K562 (cell line): ENCODE data around the gene PDHX. TPM values are rescaled to one million over a fixed set of nuclear protein-coding genes. Genes with fewer than 3 reads are reported as not detected.

Source experiments
- ATAC-seq: fragments of 200-7000 bp; cut with Tn5 transposase; 3 replicates; pipeline ENCODE4 v1.9.1; 2020; ENCODE audit warnings: moderate library complexity
- BruUV-seq: library from RNA; stranded (reverse); fragments of 400-500 nt; replicated peaks from 2 replicates; lab custom pipeline; 2021; lab: Mats Ljungman, UMichigan
- CTCF ChIA-PET: fragments of 300-600 bp; formaldehyde crosslinking; extraction: SDS; loops from one replicate; lab custom pipeline; 2021; ENCODE audit warnings: low intra/inter-chr PET ratio; lab: Yijun Ruan, JAX
- POLR2A ChIA-PET: fragments of 300-600, 350-650 bp; sonication (Branson Sonifier 250); formaldehyde crosslinking; extraction: SDS; loops from one replicate; lab custom pipeline; 2021; ENCODE audit warnings: antibody characterized with exemption, inconsistent platforms; lab: Yijun Ruan, JAX
- DNase-seq, 4 experiments: peaks; one replicate each; pipeline versions ENCODE4 v3.0.0 to v3.0.0-alpha.2; 2011 to 2018; ENCODE audit warnings: low spot score in 3 of 4, mixed read lengths in 3 of 4; ENCODE audit errors: extremely low read depth in 1 of 4
- FAIRE-seq: peaks from 2 replicates; lab custom pipeline; 2011; peaks lifted over from hg19 to GRCh38; lab: Jason Lieb, UNC
- H2AFZ ChIP-seq: 2 replicates; pipeline ENCODE4 v1.6.0; 2011; ENCODE audit warnings: low read depth, low read length, control low read depth, inconsistent platforms
- H3K27ac ChIP-seq: fragments of 200-600 bp; 3 replicates; pipeline ENCODE4 v1.8.0; 2011; ENCODE audit warnings: low read depth, mild to moderate bottlenecking, control low read depth, inconsistent platforms, low read length, moderate library complexity, mixed read lengths; ENCODE audit errors: extremely low read depth
- H3K27me3 ChIP-seq, 2 experiments: fragments of 300-600 bp in 1 of 2; 2 replicates in 1 of 2; 3 replicates in 1 of 2; pipeline versions ENCODE4 v1.6.0 to v1.8.0; 2011; ENCODE audit warnings: inconsistent platforms in 2 of 2, low read length in 2 of 2, mild to moderate bottlenecking in 1 of 2, mixed read lengths in 1 of 2, moderate library complexity in 1 of 2; ENCODE audit not compliant: control insufficient read depth in 2 of 2, insufficient read depth in 2 of 2
- H3K36me3 ChIP-seq: fragments of 300-600 bp; 3 replicates; pipeline ENCODE4 v1.8.0; 2011; ENCODE audit warnings: mild to moderate bottlenecking, low read length, inconsistent platforms; ENCODE audit not compliant: control insufficient read depth, insufficient read depth
- H3K4me1 ChIP-seq, 2 experiments: fragments of 200-600 bp in 1 of 2; replicated peaks in 1 of 2; 2 replicates in 1 of 2; 3 replicates in 1 of 2; pipeline versions ENCODE4 v1.5.1 to v1.8.0; 2011; ENCODE audit warnings: inconsistent platforms in 2 of 2, low read length in 2 of 2, mild to moderate bottlenecking in 1 of 2, mixed read lengths in 1 of 2, moderate library complexity in 1 of 2; ENCODE audit not compliant: control insufficient read depth in 2 of 2, insufficient read depth in 2 of 2
- H3K4me2 ChIP-seq: 2 replicates; pipeline ENCODE4 v1.6.1; 2011; ENCODE audit warnings: low read length, control low read depth, inconsistent platforms, mixed read lengths; ENCODE audit not compliant: insufficient read depth
- H3K4me3 ChIP-seq: fragments of 200-600 bp; sonication (generic), shearing (Covaris generic); 2 replicates; pipeline ENCODE4 v1.5.1; 2016; ENCODE audit warnings: control low read depth, inconsistent platforms
- H3K79me2 ChIP-seq: fragments of 200-600 bp; 3 replicates; pipeline ENCODE4 v1.8.0; 2011; ENCODE audit warnings: low read length, inconsistent platforms; ENCODE audit not compliant: control insufficient read depth, insufficient read depth
- H3K9ac ChIP-seq, 2 experiments: 2 replicates each; pipeline versions ENCODE4 v1.6.0 to v1.6.1; 2011; ENCODE audit warnings: low read depth in 2 of 2, low read length in 2 of 2, control low read depth in 1 of 2, inconsistent platforms in 1 of 2, mild to moderate bottlenecking in 1 of 2, mixed read lengths in 1 of 2; ENCODE audit not compliant: insufficient read depth in 1 of 2
- H3K9me1 ChIP-seq: one replicate; pipeline ENCODE4 v1.6.0; 2011; ENCODE audit warnings: inconsistent platforms, mild to moderate bottlenecking, low read length, moderate library complexity; ENCODE audit not compliant: control insufficient read depth, insufficient read depth
- H3K9me3 ChIP-seq: replicated peaks from 2 replicates; pipeline ENCODE4 v1.5.1; 2011; ENCODE audit warnings: low read depth, low read length, inconsistent platforms; ENCODE audit not compliant: control insufficient read depth, insufficient read depth
- H4K20me1 ChIP-seq: replicated peaks from 2 replicates; pipeline ENCODE4 v1.6.1; 2011; ENCODE audit warnings: low read length, inconsistent platforms, mixed read lengths; ENCODE audit not compliant: control insufficient read depth, insufficient read depth
- CBFA2T2 ChIP-seq: fragments of 450-650 bp; conservative IDR thresholded peaks from 2 replicates; pipeline ENCODE4 v1.6.1; 2017; ENCODE audit warnings: mild to moderate bottlenecking
- CBFA2T3 ChIP-seq: fragments of 450-650 bp; IDR thresholded peaks from 2 replicates; pipeline ENCODE4 v1.6.1; 2017
- FOSL1 ChIP-seq: fragments of 200-800 bp; sonication (Bioruptor generic); conservative IDR thresholded peaks from 2 replicates; pipeline ENCODE4 v1.6.1; 2016; ENCODE audit warnings: missing genetic modification characterization, missing compliant biosample characterization
- MCM7 ChIP-seq, 2 experiments: fragments of 450-650 bp; IDR thresholded peaks; 2 replicates each; pipeline ENCODE4 v1.6.1; 2016 to 2018
- WGBS: fragments of 100-300 bp; shearing (Covaris generic); methylation state at CpG from one replicate; pipeline ENCODE4 v1.1.6; 2016; ENCODE audit warnings: low coverage, mixed read lengths; ENCODE audit not compliant: insufficient coverage; ENCODE audit errors: missing lambda C conversion rate; 5-methylcytosine and 5-hydroxymethylcytosine counted together
- in situ Hi-C: fragments of 300-500 bp; cut with MboI; formaldehyde crosslinking; loops from 4 replicates; pipeline ENCODE4 v1.15.0; 2018; ENCODE audit warnings: inconsistent platforms, mixed read lengths
- intact Hi-C: fragments of 100-400 bp; cut with micrococcal nuclease; formaldehyde crosslinking; loops from 2 replicates; pipeline ENCODE4 v1.14.2; 2022
- polyA plus RNA-seq, 8 experiments: library from polyadenylated mRNA; depleted of rRNA in 4 of 8; stranded (reverse) in 5 of 8; unstranded in 3 of 8; fragments of >200 nt; fragmentation: Nextera tagmentation in 2 of 8; fragmentation: Illumina TruSeq in 1 of 8; extraction: Ambion mirVana in 2 of 8; extraction: Trizol in 1 of 8; gene quantifications; 2 replicates each; pipeline versions ENCODE4 v1.2.1 to v1.2.3, GENCODE V29; 2011 to 2014; ENCODE audit warnings: inconsistent platforms in 1 of 8, missing spikeins in 1 of 8
- total RNA-seq, 7 experiments: library from RNA; depleted of rRNA in 6 of 7; stranded (reverse); fragments of >200 nt in 6 of 7; fragmentation: Illumina TruSeq in 2 of 7; extraction: Trizol in 2 of 7; gene quantifications; 2 replicates each; pipeline versions ENCODE4 v1.2.1 to v1.2.3, GENCODE V29; 2011 to 2021; ENCODE audit warnings: low replicate concordance in 1 of 7
- TF ChIP-seq, protein P1 (sequence below): fragments of 450-650 bp; formaldehyde crosslinking; IDR thresholded peaks from 2 replicates; pipeline ENCODE4 v1.4.0; 2020; ENCODE audit warnings: mild to moderate bottlenecking, moderate library complexity
- TF ChIP-seq, protein P2 (sequence below), 2 experiments: fragments of 450-650 bp in 1 of 2; sonication (generic) in 1 of 2; formaldehyde crosslinking in 1 of 2; IDR thresholded peaks in 1 of 2; conservative IDR thresholded peaks in 1 of 2; 2 replicates each; pipeline versions ENCODE4 v1.6.1 to v1.8.1; 2016 to 2023; ENCODE audit warnings: mild to moderate bottlenecking in 2 of 2, moderate library complexity in 2 of 2, inconsistent platforms in 1 of 2, missing genetic modification reagents in 1 of 2

Gene PDHX
- total and polyA plus RNA-seq, 9 of the 15 experiments (the other 6 are each of a cell fraction or from before 2014, with no cell fraction given): 20.8 to 43.5 (median 31.2) TPM

DNA sequence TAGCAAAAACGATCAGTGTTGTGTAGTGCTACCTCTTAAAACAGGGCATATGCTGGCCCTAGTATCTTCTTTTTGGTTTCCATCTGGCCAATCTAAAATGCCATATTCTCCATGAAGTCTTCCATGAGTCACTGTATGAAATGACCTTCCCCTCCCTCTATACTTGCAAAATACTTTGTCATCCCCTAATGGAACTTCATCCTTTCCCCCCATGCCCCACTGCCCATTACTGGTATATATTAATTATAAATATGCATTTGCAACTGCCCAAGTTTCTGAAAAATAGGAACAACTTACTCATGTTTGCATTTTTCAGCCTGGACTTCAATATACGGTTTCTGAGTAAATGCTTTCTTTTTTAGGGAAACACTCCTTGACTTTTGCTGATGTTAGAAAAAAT lies 4.7 kb upstream of the PDHX start:
- POLR2A ChIA-PET: no interaction called here
- BruUV-seq: no TSS peak

More for the DNA sequence above, 4.7 kb upstream of the PDHX start:
- H3K9ac ChIP-seq: no peak overlapping the region
- CTCF ChIA-PET: no interaction called here
- H2AFZ ChIP-seq: no peak overlapping the region
- no peaks in the 10 kb centered on the region for H3K9me1 ChIP-seq
- H3K4me1 ChIP-seq: peaks cover 9 to 15% of the 10 kb centered on the region in 2 experiments; a peak in 4 of 5 replicates
- H3K79me2 ChIP-seq: peaks cover 80% of the 10 kb centered on the region
- no peak for FAIRE-seq
- DNase-seq: no peak
- intact Hi-C loops (no loop called here), in situ Hi-C loops (no loop called here)
- H3K27ac ChIP-seq: no peak overlapping the region
- no peak overlapping the region for H3K4me2 ChIP-seq
- peaks cover 6% of the 10 kb centered on the region for H4K20me1 ChIP-seq
- no peak for TF ChIP-seq MCM7 (IDR thresholded peaks at IDR 0.05)
- peak; percentile 50; the same call in 1 of the 2 replicates for TF ChIP-seq CBFA2T3
- TF ChIP-seq, protein P1, sequence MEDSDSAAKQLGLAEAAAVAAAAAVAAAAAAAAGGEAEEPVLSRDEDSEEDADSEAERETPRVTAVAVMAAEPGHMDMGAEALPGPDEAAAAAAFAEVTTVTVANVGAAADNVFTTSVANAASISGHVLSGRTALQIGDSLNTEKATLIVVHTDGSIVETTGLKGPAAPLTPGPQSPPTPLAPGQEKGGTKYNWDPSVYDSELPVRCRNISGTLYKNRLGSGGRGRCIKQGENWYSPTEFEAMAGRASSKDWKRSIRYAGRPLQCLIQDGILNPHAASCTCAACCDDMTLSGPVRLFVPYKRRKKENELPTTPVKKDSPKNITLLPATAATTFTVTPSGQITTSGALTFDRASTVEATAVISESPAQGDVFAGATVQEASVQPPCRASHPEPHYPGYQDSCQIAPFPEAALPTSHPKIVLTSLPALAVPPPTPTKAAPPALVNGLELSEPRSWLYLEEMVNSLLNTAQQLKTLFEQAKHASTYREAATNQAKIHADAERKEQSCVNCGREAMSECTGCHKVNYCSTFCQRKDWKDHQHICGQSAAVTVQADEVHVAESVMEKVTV (CRISPR knock-in tag): no peak
- TF ChIP-seq FOSL1 (tag): 0 out of 2 replicates have a peak, but pooled peaks have one; percentile 14
- TF ChIP-seq CBFA2T2: 0 out of 2 replicates have a peak, but pooled peaks have one; percentile 15
- TF ChIP-seq, protein P2, sequence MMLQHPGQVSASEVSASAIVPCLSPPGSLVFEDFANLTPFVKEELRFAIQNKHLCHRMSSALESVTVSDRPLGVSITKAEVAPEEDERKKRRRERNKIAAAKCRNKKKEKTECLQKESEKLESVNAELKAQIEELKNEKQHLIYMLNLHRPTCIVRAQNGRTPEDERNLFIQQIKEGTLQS (IDR thresholded peaks at IDR 0.05): 0 out of 2 replicates have a peak, but pooled peaks have one; percentile 8
- TF ChIP-seq, protein P2 (CRISPR knock-in tag; conservative IDR thresholded peaks at IDR 0.05): no peak
- WGBS: 41% methylated on average over 2 of the region's 2 CpGs
- peaks cover 33% of the 10 kb centered on the region for H3K36me3 ChIP-seq
- no peaks in the 10 kb centered on the region for H3K27me3 ChIP-seq
- no peak for ATAC-seq
- H3K9me3 ChIP-seq: peaks cover 3% of the 10 kb centered on the region; the same call in 1 of the 2 replicates
- no peak overlapping the region for H3K4me3 ChIP-seq
